Nephron progenitor cell (in vitro differentiated cells): ENCODE measurements around the gene NELFB.

ENCODE experiments used
- DNase-seq: peaks from one replicate; pipeline ENCODE4 v3.0.0; 2021
- H3K27ac Mint-ChIP-seq: 2 replicates; pipeline ENCODE4 v1.8.0; 2021; ENCODE audit warnings: mild to moderate bottlenecking, moderate library complexity, mixed read lengths
- H3K27me3 Mint-ChIP-seq: 2 replicates; pipeline ENCODE4 v1.8.0; 2021; ENCODE audit warnings: mild to moderate bottlenecking, low read depth, mixed read lengths; ENCODE audit not compliant: poor library complexity
- H3K36me3 Mint-ChIP-seq: 2 replicates; pipeline ENCODE4 v1.8.0; 2021; ENCODE audit warnings: low read depth, mixed read lengths
- H3K4me1 Mint-ChIP-seq: 2 replicates; pipeline ENCODE4 v1.8.0; 2021; ENCODE audit warnings: mixed read lengths
- H3K4me3 Mint-ChIP-seq: 2 replicates; pipeline ENCODE4 v1.8.0; 2021; ENCODE audit warnings: mild to moderate bottlenecking, moderate library complexity, mixed read lengths
- H3K9me3 Mint-ChIP-seq: 2 replicates; pipeline ENCODE4 v1.8.0; 2021; ENCODE audit warnings: mild to moderate bottlenecking, moderate library complexity, mixed read lengths
- CTCF ChIP-seq: fragments of 200-600 bp; sonication (generic); IDR thresholded peaks from 2 replicates; pipeline ENCODE4 v1.5.0; 2021; ENCODE audit warnings: antibody characterized with exemption

Gene NELFB

GRCh38 chr9:137251490-137252268 lies 3.4 kb upstream of the NELFB start:
- TF ChIP-seq CTCF = no peak
- Mint-ChIP-seq H3K9me3 (no peaks in the 10 kb centered on the region), H3K27me3 (peaks cover 7% of the 10 kb centered on the region), H3K4me3 (no peak overlapping the region), H3K27ac (no peak overlapping the region), H3K36me3 (no peaks in the 10 kb centered on the region), H3K4me1 (peaks cover 57% of the 10 kb centered on the region)
- DNase-seq = no peak

- Mint-ChIP-seq H3K27me3 (no peaks in the 10 kb centered on the region), H3K4me3 (peak overlapping the region; percentile 60), H3K27ac (no peak overlapping the region), H3K4me1 (peaks cover 49% of the 10 kb centered on the region), H3K36me3 (no peaks in the 10 kb centered on the region), H3K9me3 (no peaks in the 10 kb centered on the region)
- no peak for DNase-seq
- TF ChIP-seq CTCF = no peak
Observed at GRCh38 chr9:137252555-137253506, 2.3 kb upstream of the NELFB start.

- Mint-ChIP-seq H3K27me3 (no peaks in the 10 kb centered on the region), H3K27ac (peak overlapping the region; percentile 92), H3K4me1 (peaks cover 46% of the 10 kb centered on the region), H3K4me3 (peak overlapping the region; percentile 93), H3K9me3 (no peaks in the 10 kb centered on the region), H3K36me3 (peaks cover 8% of the 10 kb centered on the region)
- no peak for DNase-seq
- TF ChIP-seq CTCF = no peak
Observed at GRCh38 chr9:137253717-137254623, 1.2 kb upstream of the NELFB start.

- H3K27ac Mint-ChIP-seq = no peak overlapping the region
- no peaks in the 10 kb centered on the region for H3K27me3 Mint-ChIP-seq
- no peak for DNase-seq
- H3K36me3 Mint-ChIP-seq = peaks cover 13% of the 10 kb centered on the region
- H3K9me3 Mint-ChIP-seq = no peaks in the 10 kb centered on the region
- H3K4me1 Mint-ChIP-seq = peaks cover 37% of the 10 kb centered on the region
- TF ChIP-seq CTCF = no peak
- H3K4me3 Mint-ChIP-seq = peak overlapping the region; percentile 85
Observed at GRCh38 chr9:137255448-137256114, 454 bp downstream of the NELFB start.

- H3K27me3 Mint-ChIP-seq = no peaks in the 10 kb centered on the region
- H3K27ac Mint-ChIP-seq = no peak overlapping the region
- H3K4me3 Mint-ChIP-seq = peak overlapping the region; percentile 85
- no peak for DNase-seq
- peaks cover 18% of the 10 kb centered on the region for H3K36me3 Mint-ChIP-seq
- no peak for TF ChIP-seq CTCF
- peaks cover under 1% of the 10 kb centered on the region for H3K9me3 Mint-ChIP-seq
- H3K4me1 Mint-ChIP-seq = peaks cover 31% of the 10 kb centered on the region
Observed at GRCh38 chr9:137256362-137256761, 1.2 kb downstream of the NELFB start.
